Gastroesophageal sphincter (tissue), 4 donors: ENCODE data around the gene CIBAR2. TPM values are rescaled to one million over a fixed set of nuclear protein-coding genes. Genes with fewer than 3 reads are reported as not detected.

Source experiments
- ATAC-seq: fragments of 150-250 bp; one replicate; pipeline ENCODE4 v1.9.1; 2016; ENCODE audit warnings: mild to moderate bottlenecking, moderate library complexity
- H3K27ac ChIP-seq, 4 donors: fragments of 200-600 bp; sonication (generic) in 3 of 4; 1 replicate in 3 of 4; 2 replicates in 1 of 4; pipeline ENCODE4 v1.5.1; 2016 to 2019
- H3K27me3 ChIP-seq: fragments of 200-600 bp; sonication (generic); one replicate; pipeline ENCODE4 v1.5.1; 2019
- H3K36me3 ChIP-seq, 2 donors: fragments of 200-600 bp; sonication (generic); one replicate each; pipeline ENCODE4 v1.5.1; 2019; ENCODE audit warnings: control low read depth in 1 of 2
- H3K4me1 ChIP-seq, 3 donors: fragments of 200-600 bp; sonication (generic); 1 replicate in 2 of 3; 2 replicates in 1 of 3; pipeline ENCODE4 v1.5.1; 2016 to 2019; ENCODE audit warnings: control low read depth in 2 of 3
- H3K4me3 ChIP-seq, 2 donors: fragments of 200-600 bp; sonication (generic); one replicate each; pipeline ENCODE4 v1.5.1; 2019; ENCODE audit warnings: mild to moderate bottlenecking in 1 of 2, moderate library complexity in 1 of 2
- H3K9me3 ChIP-seq, 3 donors: fragments of 200-600 bp; sonication (generic); one replicate each; pipeline ENCODE4 v1.5.1; 2017 to 2019; ENCODE audit warnings: control low read depth in 2 of 3
- EP300 ChIP-seq: sonication (generic); formaldehyde crosslinking; IDR thresholded peaks from one replicate; pipeline ENCODE4 v1.6.1; 2017; ENCODE audit warnings: antibody characterized with exemption, mild to moderate bottlenecking
- POLR2A ChIP-seq, 2 donors: fragments of 450-650 bp; IDR thresholded peaks; one replicate each; pipeline ENCODE4 v1.6.1; 2017; ENCODE audit warnings: antibody characterized with exemption in 2 of 2, mild to moderate bottlenecking in 2 of 2, moderate library complexity in 1 of 2
- POLR2AphosphoS5 ChIP-seq: sonication (generic); formaldehyde crosslinking; IDR thresholded peaks from one replicate; pipeline ENCODE4 v1.6.1; 2017; ENCODE audit warnings: antibody characterized with exemption
- WGBS, 2 donors: methylation state at CpG; one replicate each; pipeline ENCODE4 v1.1.5; 2018; ENCODE audit warnings: low coverage in 1 of 2; 5-methylcytosine and 5-hydroxymethylcytosine counted together
- total RNA-seq, 4 donors: library from RNA; depleted of rRNA; stranded (reverse); fragments of >200 nt; gene quantifications; one replicate each; pipeline ENCODE4 v1.1.0, GENCODE V29; 2016
- TF ChIP-seq, protein P1 (sequence below), 4 experiments: fragments of 200-600 bp in 2 of 4; fragments of 450-650 bp in 2 of 4; sonication (generic) in 1 of 4; IDR thresholded peaks; one replicate each; pipeline ENCODE4 v1.5.1; 2017 to 2019; ENCODE audit warnings: antibody characterized with exemption in 4 of 4, mild to moderate bottlenecking in 2 of 4, moderate library complexity in 2 of 4

The CIBAR2 gene
- total RNA-seq, 4 donors from 2014 or later = not detected

DNA sequence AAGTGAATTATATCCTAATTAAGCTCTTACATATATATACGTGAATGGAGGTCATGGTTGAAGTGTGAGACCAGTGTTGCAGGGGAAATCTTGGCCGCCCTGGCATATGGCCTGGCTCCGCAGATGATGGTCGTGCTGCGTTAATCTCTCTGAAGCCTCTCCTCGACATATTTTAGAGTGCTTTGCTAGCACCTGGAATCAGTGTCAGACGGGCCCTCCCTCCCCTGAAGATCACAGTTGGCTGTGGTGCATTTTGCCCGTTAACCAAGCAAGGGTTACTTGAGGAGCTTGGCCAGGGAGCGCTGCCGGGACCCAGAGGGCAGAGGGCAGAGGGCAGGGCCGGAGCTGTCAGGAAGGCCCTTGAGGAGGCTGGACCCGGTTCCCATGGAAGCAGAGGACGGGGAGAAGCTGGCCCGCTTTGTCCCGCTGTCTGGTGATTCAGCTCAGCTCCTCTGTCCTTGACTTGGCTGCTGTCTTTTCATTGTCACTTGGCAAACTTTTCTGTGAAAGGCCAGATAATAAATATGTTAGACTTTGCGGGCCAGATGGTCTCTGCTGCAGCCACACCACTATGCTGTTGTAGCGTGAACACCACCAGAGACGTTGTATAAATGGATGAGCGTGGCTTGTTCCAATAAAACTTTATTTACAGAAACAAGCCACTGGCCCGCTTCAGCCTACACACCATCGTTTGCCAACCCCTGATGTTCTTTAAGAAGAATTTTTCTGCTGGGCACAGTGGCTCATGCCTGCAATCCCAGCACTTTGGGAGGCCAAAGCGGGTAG, 32.3 kb downstream of the CIBAR2 start:
- Histone ChIP-seq H3K9me3 (no peaks in the 10 kb centered on the region), H3K4me3 (no peak overlapping the region), H3K36me3 (peaks cover 0 to 73% of the 10 kb centered on the region in 2 donors), H3K27me3 (no peaks in the 10 kb centered on the region), H3K27ac (no peak overlapping the region), H3K4me1 (no peaks in the 10 kb centered on the region)
- TF ChIP-seq POLR2A (IDR thresholded peaks at IDR 0.05) = no peak
- TF ChIP-seq, protein P1, sequence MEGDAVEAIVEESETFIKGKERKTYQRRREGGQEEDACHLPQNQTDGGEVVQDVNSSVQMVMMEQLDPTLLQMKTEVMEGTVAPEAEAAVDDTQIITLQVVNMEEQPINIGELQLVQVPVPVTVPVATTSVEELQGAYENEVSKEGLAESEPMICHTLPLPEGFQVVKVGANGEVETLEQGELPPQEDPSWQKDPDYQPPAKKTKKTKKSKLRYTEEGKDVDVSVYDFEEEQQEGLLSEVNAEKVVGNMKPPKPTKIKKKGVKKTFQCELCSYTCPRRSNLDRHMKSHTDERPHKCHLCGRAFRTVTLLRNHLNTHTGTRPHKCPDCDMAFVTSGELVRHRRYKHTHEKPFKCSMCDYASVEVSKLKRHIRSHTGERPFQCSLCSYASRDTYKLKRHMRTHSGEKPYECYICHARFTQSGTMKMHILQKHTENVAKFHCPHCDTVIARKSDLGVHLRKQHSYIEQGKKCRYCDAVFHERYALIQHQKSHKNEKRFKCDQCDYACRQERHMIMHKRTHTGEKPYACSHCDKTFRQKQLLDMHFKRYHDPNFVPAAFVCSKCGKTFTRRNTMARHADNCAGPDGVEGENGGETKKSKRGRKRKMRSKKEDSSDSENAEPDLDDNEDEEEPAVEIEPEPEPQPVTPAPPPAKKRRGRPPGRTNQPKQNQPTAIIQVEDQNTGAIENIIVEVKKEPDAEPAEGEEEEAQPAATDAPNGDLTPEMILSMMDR (IDR thresholded peaks at IDR 0.05) = no peak
- no peak for TF ChIP-seq EP300
- no peak for TF ChIP-seq POLR2AphosphoS5
- 82 to 88% methylated on average over 13 to 18 of the region's 22 CpGs for WGBS, 2 donors
- no peak for ATAC-seq

DNA sequence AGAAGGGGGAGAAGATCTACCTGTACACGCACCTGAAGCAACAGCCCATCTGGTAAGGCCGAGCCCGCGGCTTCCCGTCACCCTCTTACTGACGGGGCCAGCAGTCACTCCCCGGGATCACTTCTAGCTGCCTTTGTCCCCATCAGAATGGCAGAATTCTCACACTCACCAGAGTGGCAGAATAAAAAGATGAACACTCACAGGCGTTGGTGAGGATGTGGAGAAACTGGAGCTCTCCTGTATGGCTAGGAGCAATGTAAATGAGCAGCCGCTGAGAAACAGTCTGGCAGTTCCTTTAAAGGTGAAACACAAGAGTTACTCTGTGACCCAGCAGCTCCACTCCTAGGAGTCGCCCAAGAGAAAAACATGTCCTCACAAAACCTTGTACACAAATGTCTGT, 33.3 kb downstream of the CIBAR2 start:
- Histone ChIP-seq H3K4me1 (no peaks in the 10 kb centered on the region), H3K4me3 (no peak overlapping the region), H3K27me3 (no peaks in the 10 kb centered on the region), H3K27ac (no peak overlapping the region), H3K9me3 (no peaks in the 10 kb centered on the region), H3K36me3 (peaks cover 0 to 79% of the 10 kb centered on the region in 2 donors)
- ATAC-seq = no peak
- TF ChIP-seq, protein P1 (IDR thresholded peaks at IDR 0.05) = no peak
- TF ChIP-seq POLR2A (IDR thresholded peaks at IDR 0.05) = no peak
- no peak for TF ChIP-seq POLR2AphosphoS5
- no peak for TF ChIP-seq EP300
- 93 to 100% methylated on average over 1 to 2 of the region's 10 CpGs for WGBS, 2 donors

DNA sequence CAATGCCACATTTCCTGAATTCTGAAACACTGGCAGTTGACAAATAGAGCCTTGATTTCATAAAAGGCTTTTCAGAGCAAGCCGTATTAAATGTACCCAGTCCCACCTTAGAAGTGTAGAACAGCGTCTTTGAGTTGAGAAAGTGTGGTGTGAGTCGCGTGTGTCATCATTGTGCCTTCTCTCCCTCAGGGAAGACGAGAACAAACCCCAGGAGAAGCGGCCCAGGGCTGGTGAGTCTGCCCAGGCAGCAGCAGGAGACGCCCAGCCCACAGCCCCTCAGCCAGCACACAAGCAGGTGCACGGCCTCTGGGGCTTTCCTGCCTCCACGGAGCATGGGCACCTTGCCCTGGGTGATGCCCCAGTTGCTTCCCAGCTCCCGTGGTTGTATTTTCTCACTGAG, 34.0 kb downstream of the CIBAR2 start:
- no peak for ATAC-seq
- Histone ChIP-seq H3K36me3 (peaks cover 0 to 82% of the 10 kb centered on the region in 2 donors), H3K27me3 (no peaks in the 10 kb centered on the region), H3K9me3 (no peaks in the 10 kb centered on the region), H3K4me1 (peaks cover 0 to 3% (median 0%) of the 10 kb centered on the region in 3 donors), H3K27ac (no peak overlapping the region), H3K4me3 (no peak overlapping the region)
- 97 to 100% methylated on average over 4 to 5 of the region's 10 CpGs for WGBS, 2 donors
- TF ChIP-seq POLR2A (IDR thresholded peaks at IDR 0.05) (no peak), EP300 (no peak), POLR2AphosphoS5 (no peak)
- TF ChIP-seq, protein P1 (IDR thresholded peaks at IDR 0.05) = no peak

DNA sequence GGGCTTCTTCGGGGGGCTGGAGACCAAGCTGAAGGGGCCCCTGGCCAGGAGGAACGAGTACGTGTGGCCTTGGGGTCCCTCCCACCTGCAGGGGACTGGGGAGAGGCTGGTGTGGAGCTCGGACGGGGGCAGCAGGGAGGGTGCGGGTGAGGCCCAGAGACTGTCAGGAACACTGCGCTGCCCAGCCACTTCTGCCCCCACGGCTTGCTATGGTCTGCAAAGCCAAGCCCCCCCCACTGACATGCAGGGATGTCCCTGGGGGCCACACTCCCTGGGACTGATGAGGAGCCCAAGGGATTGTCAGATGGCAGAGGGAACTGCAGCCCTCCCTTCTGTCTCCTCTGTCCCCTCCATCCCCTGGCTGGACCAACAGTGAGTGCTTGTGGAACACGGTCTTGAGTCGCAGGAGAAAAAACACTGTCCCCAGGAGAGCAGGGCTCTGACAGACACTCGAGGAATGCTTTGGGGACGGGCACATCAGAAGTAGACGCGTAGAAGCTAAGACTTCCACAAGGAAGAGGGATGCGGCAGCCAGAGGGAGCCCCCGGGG, 34.6 kb downstream of the CIBAR2 start:
- Histone ChIP-seq H3K4me1 (peaks cover 0 to 7% (median 0%) of the 10 kb centered on the region in 3 donors), H3K9me3 (no peaks in the 10 kb centered on the region), H3K27me3 (no peaks in the 10 kb centered on the region), H3K4me3 (no peak overlapping the region), H3K27ac (no peak overlapping the region), H3K36me3 (peaks cover 0 to 85% of the 10 kb centered on the region in 2 donors)
- WGBS, 2 donors = 84 to 89% methylated on average over 7 to 8 of the region's 16 CpGs
- TF ChIP-seq POLR2AphosphoS5 (no peak), POLR2A (IDR thresholded peaks at IDR 0.05) (no peak), EP300 (no peak)
- TF ChIP-seq, protein P1 (IDR thresholded peaks at IDR 0.05) = no peak
- ATAC-seq = no peak

DNA sequence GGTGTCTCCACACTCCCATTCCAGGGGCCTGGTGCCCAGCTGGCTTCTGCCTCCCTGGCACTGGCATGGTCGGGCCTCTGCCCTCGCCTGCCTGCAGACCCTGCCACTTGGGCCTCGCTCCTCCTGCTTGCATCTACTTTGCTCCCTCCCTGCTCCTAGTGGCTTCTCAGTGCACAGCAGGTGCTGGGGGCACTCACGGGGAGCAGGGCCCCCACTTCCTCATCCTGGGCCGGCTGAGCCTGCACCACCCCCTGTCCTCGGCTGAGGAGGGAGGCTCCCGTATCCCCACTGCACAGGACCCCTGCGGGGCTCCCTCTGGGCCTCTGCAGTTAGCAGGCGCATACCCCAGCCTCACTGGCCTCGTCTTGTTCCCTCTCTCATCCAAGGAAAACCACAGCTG, 35.2 kb downstream of the CIBAR2 start:
- H3K4me1 ChIP-seq = peaks cover 0 to 9% (median 0%) of the 10 kb centered on the region in 3 donors
- peaks cover 0 to 86% of the 10 kb centered on the region in 2 donors for H3K36me3 ChIP-seq
- no peak for TF ChIP-seq EP300
- TF ChIP-seq POLR2AphosphoS5 = no peak
- TF ChIP-seq, protein P1 (IDR thresholded peaks at IDR 0.05) = no peak
- no peak for TF ChIP-seq POLR2A (IDR thresholded peaks at IDR 0.05)
- no peaks in the 10 kb centered on the region for H3K27me3 ChIP-seq
- H3K4me3 ChIP-seq = no peak overlapping the region
- ATAC-seq = no peak
- H3K27ac ChIP-seq = no peak overlapping the region
- WGBS, 2 donors = no CpG with 5 or more reads among the region's 10 CpGs
- no peaks in the 10 kb centered on the region for H3K9me3 ChIP-seq
